Epithelial cell of proximal tubule (primary cell): ENCODE measurements around the gene SLC25A11. TPM values are rescaled to one million over a fixed set of nuclear protein-coding genes. Genes with fewer than 3 reads are reported as not detected.

Experiments used
- DNase-seq: peaks from one replicate; pipeline ENCODE4 v3.0.0-alpha.2; 2011; ENCODE audit warnings: low read depth
- H3K4me3 ChIP-seq: 2 replicates; pipeline ENCODE4 v1.5.1; 2011; ENCODE audit warnings: low read depth, mild to moderate bottlenecking, low read length
- CTCF ChIP-seq: conservative IDR thresholded peaks from 2 replicates; pipeline ENCODE4 v1.5.1; 2012; ENCODE audit warnings: low read depth, mild to moderate bottlenecking, low read length
- total RNA-seq: library from RNA; depleted of rRNA; stranded (reverse); fragments of >200 nt; gene quantifications from 2 replicates; pipeline ENCODE4 v1.2.3, GENCODE V29; 2015

Gene SLC25A11
- total RNA-seq, 1 donor from 2014 or later: 45.5 TPM

GRCh38 chr17:4953451-4953961 lies 13.7 kb upstream of the SLC25A11 start:
- no peak for TF ChIP-seq CTCF
- peak; percentile 48 for DNase-seq
- H3K4me3 ChIP-seq: no peak overlapping the region

GRCh38 chr17:4951486-4951885 lies 11.6 kb upstream of the SLC25A11 start:
- TF ChIP-seq CTCF: no peak
- no peak for DNase-seq
- no peak overlapping the region for H3K4me3 ChIP-seq

- no peak for DNase-seq
- peak within 1 kb of the TSS; percentile 96 for H3K4me3 ChIP-seq
- no peak for TF ChIP-seq CTCF
Measured at GRCh38 chr17:4950746-4951204, 10.9 kb upstream of the SLC25A11 start, which contains the start of gene ENO3. ENO3 (plus strand) TSS chr17:4951119; CDS start chr17:4951830, 711 bp downstream.

- peak overlapping the region; percentile 96 for H3K4me3 ChIP-seq
- no peak for DNase-seq
- no peak for TF ChIP-seq CTCF
Measured at GRCh38 chr17:4950075-4950745, 10.4 kb upstream of the SLC25A11 start.

GRCh38 chr17:4949321-4950074 lies 9.7 kb upstream of the SLC25A11 start:
- TF ChIP-seq CTCF: no peak
- peak; percentile 41 for DNase-seq
- H3K4me3 ChIP-seq: peak overlapping the region; percentile 96

- DNase-seq: no peak
- peak overlapping the region; percentile 96 for H3K4me3 ChIP-seq
- TF ChIP-seq CTCF: no peak
Measured at GRCh38 chr17:4948931-4949320, 9.1 kb upstream of the SLC25A11 start.
